Right lobe of liver (tissue), 4 donors: ENCODE data around the gene KCNK5.

ENCODE experiments used
- POLR2A ChIP-seq: fragments of 450-650 bp; IDR thresholded peaks from one replicate; pipeline ENCODE4 v1.6.1; 2017; ENCODE audit warnings: antibody characterized with exemption, mild to moderate bottlenecking
- TF ChIP-seq, protein P1 (sequence below), 4 donors: fragments of 200-600 bp in 3 of 4; fragments of 450-650 bp in 1 of 4; IDR thresholded peaks; one replicate each; pipeline versions ENCODE4 v1.5.1 to v1.8.0; 2016 to 2022; ENCODE audit warnings: antibody characterized with exemption in 4 of 4, mild to moderate bottlenecking in 2 of 4
- donor health status: DM: no; HTN: no; CAD: no.
- donor health status: DM: no; HTN: no; CAD: no.
- donor health status: DM: no; HTN: yes; CAD: no.

DNA sequence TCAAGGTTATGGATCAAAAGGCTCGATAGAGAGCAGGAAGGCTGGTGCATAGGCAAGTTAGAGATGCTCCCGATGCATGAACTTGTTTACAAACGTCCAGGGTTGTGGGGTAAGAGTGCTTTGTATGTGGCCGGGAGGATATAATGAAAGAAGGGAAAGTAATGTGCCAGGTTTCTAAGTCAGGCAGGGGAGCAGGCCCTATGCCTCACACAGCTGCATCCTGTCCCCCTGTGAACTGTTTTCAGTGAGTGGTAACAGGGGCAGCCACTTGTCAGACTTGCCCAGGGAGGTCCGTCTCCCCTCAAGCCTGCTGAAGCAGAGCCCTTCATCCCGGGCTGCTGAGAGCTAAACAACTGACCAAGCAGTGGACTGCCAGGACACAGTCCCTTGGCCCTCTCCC, 19.4 kb downstream of the KCNK5 start:
- TF ChIP-seq, protein P1, sequence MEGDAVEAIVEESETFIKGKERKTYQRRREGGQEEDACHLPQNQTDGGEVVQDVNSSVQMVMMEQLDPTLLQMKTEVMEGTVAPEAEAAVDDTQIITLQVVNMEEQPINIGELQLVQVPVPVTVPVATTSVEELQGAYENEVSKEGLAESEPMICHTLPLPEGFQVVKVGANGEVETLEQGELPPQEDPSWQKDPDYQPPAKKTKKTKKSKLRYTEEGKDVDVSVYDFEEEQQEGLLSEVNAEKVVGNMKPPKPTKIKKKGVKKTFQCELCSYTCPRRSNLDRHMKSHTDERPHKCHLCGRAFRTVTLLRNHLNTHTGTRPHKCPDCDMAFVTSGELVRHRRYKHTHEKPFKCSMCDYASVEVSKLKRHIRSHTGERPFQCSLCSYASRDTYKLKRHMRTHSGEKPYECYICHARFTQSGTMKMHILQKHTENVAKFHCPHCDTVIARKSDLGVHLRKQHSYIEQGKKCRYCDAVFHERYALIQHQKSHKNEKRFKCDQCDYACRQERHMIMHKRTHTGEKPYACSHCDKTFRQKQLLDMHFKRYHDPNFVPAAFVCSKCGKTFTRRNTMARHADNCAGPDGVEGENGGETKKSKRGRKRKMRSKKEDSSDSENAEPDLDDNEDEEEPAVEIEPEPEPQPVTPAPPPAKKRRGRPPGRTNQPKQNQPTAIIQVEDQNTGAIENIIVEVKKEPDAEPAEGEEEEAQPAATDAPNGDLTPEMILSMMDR (IDR thresholded peaks at IDR 0.05), result no peak
- TF ChIP-seq POLR2A, result no peak
